HL-60 (cell line): Measurements from ENCODE around the gene DEXI.
A peak's percentile ranks its signal among the peaks of the same experiment; 100 is the strongest.

Experiments used
- DNase-seq, 2 experiments: peaks; one replicate each; pipeline ENCODE4 v3.0.0-alpha.2; 2010 to 2020; ENCODE audit warnings: low read depth in 1 of 2, low spot score in 1 of 2
- H3K27ac ChIP-seq: fragments of 250-450 bp; sonication (Bioruptor Pico); replicated peaks from 2 replicates; pipeline ENCODE4 v1.5.1; 2020; ENCODE audit warnings: mild to moderate bottlenecking, moderate library complexity
- H3K27me3 ChIP-seq: fragments of 250-450 bp; sonication (Bioruptor Pico); 2 replicates; pipeline ENCODE4 v1.5.1; 2021; ENCODE audit warnings: mild to moderate bottlenecking, moderate library complexity; ENCODE audit not compliant: insufficient read depth, poor library complexity, severe bottlenecking
- H3K4me3 ChIP-seq: replicated peaks from 2 replicates; pipeline ENCODE4 v1.5.1; 2011; ENCODE audit warnings: mild to moderate bottlenecking, control low read depth, low read length; ENCODE audit not compliant: insufficient read depth
- GABPA ChIP-seq: IDR thresholded peaks from 2 replicates; pipeline ENCODE4 v1.6.1; 2012; ENCODE audit warnings: low read depth
- POLR2AphosphoS5 ChIP-seq: IDR thresholded peaks from 2 replicates; pipeline ENCODE4 v1.6.1; 2012; ENCODE audit warnings: low read depth
- REST ChIP-seq: IDR thresholded peaks from 2 replicates; pipeline ENCODE4 v1.6.1; 2012; ENCODE audit warnings: low read depth; ENCODE audit not compliant: insufficient replicate concordance
- SPI1 ChIP-seq: IDR thresholded peaks from 2 replicates; pipeline ENCODE4 v1.6.1; 2012; ENCODE audit warnings: low read depth, mild to moderate bottlenecking, borderline replicate concordance
- TF ChIP-seq, protein P1 (sequence below): IDR thresholded peaks from one replicate; pipeline ENCODE4 v1.5.1; 2011; ENCODE audit warnings: low read length, control low read depth, inconsistent platforms; ENCODE audit not compliant: insufficient read depth

The DEXI gene

DNA sequence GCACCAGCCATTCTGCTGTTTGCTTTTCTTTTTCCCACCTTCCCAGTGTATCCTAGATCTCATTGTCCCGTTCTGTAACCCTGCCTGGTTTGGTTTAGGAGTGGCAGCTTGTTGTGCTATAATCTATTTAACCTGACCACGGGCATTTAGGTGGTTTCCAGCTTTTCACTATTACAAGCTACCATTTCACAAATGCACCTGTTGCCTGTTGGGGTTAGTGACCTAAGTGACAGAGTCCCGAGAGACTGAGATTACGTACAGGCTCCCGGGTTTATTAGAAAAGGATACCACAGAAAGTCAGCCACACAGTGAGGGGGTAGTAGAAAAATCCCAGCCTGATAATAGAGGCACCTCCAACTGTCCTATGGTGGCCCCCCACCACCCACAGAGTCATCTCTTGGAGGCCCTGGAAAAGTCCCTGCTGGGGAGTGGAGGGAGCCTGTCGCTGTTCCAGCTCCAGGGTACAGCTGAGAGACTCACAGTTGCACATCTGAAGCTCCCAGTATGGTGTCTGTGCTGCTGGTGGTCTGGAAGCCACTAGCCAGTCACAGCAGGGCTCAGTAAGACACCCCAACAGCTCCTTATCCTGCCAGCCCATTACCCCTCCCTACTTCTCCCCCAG, 23.3 kb upstream of the DEXI start:
- DNase-seq: no peak
- Histone ChIP-seq H3K4me3 (no peak overlapping the region), H3K27me3 (no peaks in the 10 kb centered on the region), H3K27ac (no peak overlapping the region)
- TF ChIP-seq GABPA (no peak), POLR2AphosphoS5 (no peak), REST (no peak), SPI1 (no peak)
- TF ChIP-seq, protein P1, sequence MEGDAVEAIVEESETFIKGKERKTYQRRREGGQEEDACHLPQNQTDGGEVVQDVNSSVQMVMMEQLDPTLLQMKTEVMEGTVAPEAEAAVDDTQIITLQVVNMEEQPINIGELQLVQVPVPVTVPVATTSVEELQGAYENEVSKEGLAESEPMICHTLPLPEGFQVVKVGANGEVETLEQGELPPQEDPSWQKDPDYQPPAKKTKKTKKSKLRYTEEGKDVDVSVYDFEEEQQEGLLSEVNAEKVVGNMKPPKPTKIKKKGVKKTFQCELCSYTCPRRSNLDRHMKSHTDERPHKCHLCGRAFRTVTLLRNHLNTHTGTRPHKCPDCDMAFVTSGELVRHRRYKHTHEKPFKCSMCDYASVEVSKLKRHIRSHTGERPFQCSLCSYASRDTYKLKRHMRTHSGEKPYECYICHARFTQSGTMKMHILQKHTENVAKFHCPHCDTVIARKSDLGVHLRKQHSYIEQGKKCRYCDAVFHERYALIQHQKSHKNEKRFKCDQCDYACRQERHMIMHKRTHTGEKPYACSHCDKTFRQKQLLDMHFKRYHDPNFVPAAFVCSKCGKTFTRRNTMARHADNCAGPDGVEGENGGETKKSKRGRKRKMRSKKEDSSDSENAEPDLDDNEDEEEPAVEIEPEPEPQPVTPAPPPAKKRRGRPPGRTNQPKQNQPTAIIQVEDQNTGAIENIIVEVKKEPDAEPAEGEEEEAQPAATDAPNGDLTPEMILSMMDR: no peak

DNA sequence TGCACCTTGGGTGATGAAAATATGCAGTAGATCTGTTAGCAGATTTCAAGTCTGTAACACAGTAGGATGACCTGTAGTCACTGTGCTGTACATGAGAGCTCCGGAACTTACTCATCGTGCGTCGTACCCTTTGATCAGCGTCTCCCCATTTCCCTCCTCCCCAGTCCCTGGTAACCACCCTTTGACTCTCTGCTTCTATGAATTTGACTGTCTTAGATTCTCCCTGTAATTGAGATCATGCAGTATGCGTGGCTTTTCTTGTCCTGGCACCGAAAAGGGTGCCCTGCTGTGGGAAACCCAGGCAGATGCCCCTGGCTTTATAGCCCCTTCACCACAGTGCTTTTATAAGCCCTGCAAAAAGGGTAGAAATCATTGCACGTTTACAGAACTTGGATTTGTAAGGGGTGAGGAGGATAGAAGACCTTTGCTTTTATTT, 22.6 kb upstream of the DEXI start:
- H3K27me3 ChIP-seq: no peaks in the 10 kb centered on the region
- no peak overlapping the region for H3K27ac ChIP-seq
- H3K4me3 ChIP-seq: no peak overlapping the region
- DNase-seq: no peak
- TF ChIP-seq GABPA: no peak
- no peak for TF ChIP-seq REST
- TF ChIP-seq, protein P1: no peak
- no peak for TF ChIP-seq POLR2AphosphoS5
- TF ChIP-seq SPI1: no peak

- no peak overlapping the region for H3K27ac ChIP-seq
- DNase-seq: peak; percentile 57 to 74
- no peaks in the 10 kb centered on the region for H3K27me3 ChIP-seq
Measured at GRCh38 chr16:10964039-10964890, 22.0 kb upstream of the DEXI start.

More at GRCh38 chr16:10964039-10964890, 22.0 kb upstream of the DEXI start:
- no peak for TF ChIP-seq REST
- TF ChIP-seq SPI1: no peak
- no peak for TF ChIP-seq POLR2AphosphoS5
- TF ChIP-seq GABPA: no peak
- TF ChIP-seq, protein P1: peak; percentile 98
- H3K4me3 ChIP-seq: no peak overlapping the region
